Measurements from ENCODE around the gene INO80B.
"Not testable (repeated sequence)": the region's sequence is repeated elsewhere in the genome, so short reads cannot be mapped to it uniquely, and the experiment has no call there.

INO80B gene

DNA sequence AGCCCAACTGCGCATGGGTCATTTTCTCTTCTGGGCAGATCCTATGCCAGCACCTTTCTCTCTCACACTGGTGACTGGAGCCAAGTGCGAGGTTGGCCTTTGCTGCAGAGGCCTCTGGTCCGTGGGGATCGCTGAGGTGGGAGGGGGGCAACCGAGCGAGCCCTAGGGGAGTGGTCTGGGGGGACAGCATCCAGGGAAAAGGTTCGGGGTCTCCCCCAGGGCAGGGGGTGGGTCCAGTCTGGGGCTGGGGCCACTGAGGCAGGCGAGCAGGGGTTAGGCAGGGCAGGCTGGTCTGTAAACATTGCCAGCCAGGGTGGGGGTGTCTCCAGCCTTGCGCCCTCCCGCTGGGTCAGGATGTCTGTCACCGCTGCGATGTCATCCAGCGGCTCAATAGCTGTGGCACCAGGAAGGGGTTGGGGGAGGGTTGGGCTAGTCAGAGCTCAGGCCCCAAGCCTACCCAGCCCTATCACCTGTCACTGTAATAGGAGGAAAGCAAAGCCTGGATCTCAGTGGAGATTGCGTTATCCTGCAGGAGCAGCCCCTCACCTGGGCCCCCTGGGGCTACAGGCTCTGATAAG, 28.6 kb upstream of the INO80B start:
- no peak for DNase-seq

DNA sequence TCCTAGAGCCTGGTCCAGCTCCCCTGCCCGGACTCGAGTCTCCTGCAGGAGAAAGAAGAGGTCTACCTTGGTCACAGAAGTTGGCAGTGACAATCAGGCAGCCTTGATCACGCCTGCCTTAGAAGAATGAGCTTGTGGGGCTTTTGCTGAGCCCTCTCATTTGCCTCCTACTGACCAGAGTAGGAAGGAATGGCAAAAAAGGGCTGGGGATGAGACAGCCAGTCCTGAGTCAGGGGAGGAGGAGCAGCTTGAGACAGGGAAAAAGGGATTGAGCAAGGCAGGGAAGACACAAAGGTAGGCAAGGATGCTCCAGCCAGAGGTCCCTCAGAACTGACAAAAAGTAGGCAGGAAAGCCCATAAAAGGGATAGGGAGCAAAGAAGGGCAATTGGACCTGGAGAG, 27.3 kb upstream of the INO80B start:
- DNase-seq: no peak

DNA sequence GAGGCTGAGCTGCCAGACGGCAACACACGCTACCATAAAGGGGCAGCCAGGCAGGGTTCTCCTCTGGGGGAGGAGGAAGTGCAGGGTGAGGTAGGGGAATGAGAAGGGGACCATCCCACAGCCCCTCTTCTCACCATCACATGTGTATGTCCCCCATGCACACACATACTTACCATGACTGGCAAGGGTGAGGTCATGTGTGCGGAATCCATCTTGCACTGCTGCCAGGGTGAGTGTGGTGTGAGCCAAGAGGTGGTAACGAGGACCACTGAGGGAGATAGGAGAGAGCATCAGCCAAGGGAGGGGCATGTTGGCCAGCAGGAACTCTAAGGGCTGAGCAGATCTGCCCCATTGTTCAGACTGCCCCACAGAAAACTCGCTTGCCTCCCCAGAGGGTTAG, 26.2 kb upstream of the INO80B start:
- DNase-seq: no peak

DNA sequence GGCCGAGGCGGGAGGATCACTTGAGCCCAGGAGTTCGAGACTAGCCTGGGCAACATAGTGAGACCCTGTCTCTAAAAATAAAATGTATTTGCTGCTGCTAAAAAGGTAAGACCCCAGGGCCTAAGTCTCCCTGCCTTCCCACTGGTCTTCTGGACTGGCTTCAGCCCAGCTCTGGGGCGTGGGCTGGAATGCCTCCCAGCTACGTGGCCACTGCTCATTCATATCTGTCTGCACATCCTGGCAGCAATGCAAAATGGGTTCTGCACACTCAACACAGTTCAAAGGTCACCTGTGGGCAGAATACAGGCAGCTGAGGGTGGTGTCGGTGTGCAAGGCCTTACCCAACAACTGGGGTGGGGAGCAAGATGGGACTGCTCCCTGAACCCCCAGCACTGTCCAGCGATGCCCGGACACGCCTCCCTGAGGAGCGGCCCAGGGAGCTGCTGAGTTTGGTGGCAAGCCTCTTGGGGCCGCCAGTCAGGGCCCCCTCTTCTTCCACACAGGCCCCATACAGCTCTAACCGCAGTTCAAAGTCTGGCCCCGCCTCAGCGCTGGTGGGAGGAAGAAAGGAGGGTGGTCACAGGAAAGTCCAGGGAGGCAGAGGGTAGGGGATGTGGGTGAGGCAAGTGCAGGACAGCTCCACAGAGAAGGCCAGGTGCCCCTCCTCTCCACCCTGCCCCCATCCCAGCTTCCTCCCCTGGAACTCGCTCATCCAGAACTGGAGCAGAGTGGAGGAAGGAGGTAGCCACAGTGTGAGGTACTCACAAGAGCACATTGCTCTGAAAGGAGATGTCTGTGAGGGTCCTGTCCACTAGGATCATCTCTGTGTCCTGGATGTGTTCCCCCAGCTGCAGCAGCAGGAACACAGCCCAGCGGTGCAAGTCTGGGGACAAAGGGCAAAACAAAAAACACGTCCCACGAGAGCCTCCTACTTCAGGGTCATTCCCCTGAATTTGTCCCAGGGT, 25.1 kb upstream of the INO80B start:
- DNase-seq: no peak

DNA sequence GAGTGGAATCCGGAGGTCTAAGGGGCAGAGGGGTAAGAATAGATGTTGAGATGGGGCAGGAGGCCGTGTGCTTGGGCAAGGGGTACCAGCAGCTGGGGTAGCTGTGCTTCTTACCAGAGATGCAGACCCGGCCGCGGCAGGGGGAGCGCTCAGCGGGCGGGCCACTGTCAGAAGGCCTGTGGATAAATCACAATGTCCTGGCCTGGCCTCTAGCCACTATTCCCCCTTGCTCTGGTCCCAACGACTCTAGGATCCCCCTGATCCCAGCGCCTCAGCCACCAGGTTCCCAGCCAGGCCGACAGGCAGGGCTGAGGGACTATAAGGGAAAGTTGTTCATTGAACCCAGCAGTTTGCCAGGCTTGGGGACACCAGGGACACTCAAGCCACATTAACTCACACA, 24.4 kb upstream of the INO80B start:
- DNase-seq: no peak

DNA sequence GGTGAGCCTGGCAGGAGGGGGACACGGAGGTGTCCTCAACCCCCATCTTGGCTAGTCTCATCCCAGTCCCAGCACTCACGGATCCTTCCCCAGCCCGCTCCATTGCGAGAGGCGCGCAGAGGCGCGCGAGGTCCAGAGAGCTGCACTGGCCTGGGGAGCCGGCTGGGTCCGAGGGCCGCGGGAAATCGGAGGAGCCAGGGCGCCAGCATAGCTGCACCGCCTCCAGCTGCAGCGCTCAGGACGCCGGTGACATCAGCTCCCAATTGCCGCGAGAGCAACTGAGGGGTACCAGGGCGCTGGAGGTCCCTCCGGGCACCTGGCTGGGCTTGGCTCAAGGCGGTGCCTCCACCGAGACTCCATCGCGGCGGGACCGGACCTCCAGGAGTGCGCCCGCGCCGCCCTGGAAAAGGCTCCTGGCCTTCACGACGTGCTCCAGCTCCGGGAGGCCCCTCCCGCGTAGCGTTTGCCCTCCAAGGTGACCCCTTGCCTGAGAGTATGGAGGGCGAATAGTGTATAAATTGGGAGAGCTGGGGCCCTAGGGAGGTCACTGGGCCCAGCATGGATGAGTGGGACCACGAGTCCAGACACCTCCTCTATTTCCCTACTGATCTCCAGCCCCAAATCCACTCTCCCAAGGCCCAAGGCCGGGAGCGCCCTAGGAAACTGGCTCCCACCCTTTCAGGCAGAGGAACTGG, 18.6 kb upstream of the INO80B start:
- DNase-seq: no peak

DNA sequence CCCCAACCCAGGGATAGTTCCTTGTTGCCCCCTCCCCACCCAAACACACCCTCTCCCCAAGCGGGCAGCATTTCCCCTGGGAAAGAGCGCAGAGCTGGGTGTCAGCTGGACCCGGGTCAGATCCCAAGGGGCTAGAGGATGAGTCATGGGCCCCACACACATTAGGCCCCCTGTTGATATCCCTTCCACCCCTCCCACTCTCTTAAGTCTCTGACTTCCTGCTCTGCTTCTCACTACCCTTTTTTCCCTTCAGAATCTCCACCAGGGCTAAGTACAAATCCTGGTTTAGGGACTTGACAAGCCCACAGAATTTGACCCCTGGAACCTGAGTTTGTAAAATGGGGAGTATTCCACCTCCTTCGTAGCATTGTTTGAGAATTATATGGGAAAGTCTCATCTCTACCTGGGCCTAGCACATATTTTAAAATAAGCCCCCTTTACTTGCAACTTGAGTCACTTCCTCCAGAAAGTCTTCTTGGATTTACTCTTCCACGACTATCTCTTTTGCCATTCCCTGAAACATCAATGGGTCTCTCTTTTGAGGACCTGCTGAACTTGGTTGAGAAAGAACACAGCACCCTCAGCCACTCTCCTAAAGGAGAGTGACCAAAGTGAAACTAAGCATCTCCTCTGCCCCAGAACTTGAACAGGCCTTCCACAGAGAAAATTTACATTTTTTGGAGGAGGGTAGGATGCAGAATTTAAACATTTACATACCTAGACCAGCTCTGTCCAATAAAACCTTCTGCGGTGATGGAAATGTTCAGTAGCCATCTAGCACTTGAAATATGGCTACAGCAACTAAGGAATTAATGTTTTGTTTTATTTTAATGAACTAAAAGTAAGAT, 17.8 kb upstream of the INO80B start:
- no peak for DNase-seq

DNA sequence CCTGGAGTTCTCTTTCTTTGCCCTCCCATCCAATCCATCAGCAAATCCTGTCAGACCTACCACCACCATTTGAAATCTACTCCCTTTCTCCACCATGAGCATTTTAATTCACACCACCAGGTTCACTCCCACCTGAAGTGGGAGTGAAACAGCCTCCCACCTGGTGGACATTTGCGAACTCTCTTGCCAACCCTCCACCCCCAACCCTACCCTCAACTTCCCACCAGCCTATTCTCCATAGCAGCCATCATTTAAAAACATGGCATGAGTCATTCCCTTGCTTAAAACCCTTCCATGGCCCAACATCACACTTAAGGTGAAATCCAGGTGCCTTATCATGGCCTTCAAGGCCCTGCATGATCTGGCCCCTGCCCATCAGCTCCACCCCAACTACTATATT, 16.6 kb upstream of the INO80B start:
- no peak for DNase-seq

DNA sequence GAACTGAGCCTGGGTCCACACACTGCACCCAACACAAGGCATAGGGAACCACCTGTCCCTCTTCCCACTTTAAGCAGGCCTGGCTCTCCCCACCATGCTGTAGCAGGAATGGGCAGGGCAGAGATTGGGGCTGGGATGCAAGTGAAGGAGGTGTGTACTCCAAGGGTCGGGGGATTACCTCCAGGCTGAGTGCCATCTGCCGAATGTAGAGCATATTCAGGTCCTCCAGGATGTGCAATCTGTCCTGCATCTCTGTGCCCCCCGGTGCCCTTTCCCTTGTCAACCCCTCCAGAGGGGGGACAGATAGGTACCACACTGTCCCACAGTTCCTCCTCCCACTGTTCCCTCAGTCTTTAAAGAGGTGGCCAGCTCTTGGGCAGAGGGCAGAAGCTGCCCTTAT, 15.5 kb upstream of the INO80B start:
- no peak for DNase-seq

DNA sequence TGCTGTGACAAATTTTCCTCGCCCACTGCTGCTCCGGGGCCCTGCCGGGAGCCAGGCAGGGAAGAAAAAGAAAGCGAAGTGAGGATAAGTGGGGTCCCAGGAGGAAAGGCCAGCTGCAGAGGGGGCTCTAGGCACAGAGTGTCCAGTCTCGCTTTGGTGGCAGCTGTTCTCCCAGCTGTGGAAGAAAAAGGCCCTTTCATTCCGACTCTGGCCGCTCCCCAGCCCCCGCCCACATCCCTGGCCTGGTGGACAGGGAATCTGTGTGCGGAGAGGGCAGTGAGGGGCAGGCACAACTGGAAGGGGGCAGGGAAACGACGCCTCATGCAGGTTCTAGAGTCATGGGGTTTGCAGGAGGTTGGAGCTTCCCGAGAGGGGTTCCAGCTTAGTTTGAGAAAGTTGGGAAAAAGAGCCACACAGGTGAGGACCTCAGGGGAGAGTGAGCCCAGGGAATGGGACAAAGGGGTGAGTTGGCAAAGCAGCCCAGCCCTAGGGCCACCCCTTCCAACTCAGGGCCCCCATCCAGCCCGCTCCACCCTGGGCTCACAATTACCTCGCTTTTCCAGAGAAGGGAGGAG, 15.0 kb upstream of the INO80B start:
- no peak for DNase-seq

DNA sequence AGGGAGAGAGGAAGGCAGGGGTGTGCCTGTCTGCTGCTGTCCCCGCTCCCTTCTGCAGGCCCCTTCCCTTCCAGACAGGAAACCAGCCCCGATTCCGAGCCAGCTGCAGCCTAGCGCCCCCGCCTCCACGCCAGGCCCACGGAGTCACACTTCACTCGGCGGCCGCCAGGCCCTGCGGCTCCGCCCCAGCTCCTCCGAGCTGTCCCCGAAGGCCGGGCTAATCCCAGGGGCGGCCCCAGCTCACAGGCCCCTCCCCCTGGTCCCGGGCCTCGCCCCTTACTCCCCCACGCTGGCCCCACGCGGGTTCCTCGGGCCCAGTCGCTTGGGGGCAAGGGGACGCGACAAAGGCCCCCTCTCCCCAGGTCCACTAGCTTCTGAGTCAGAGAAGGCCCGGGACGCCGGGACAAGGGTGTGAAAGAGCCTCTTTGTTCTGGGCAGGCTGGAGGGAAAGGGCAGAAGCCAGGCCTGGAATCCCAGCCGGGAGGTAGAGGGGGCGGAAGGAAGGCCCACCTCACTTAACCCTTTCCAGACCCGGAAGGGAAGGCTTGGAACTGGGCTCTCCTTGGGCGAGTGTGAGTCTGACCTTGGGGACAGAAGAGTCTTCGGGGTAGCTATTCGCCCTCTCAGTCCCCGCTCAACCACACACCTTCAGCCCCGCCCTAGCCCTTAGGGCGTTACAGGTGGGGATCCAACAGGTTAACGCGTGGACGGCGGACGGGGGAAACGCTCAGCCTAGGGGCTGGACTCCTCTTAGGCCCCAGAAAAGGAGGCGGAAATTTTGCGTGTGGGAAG, 14.3 kb upstream of the INO80B start:
- DNase-seq: peak; percentile 48

DNA sequence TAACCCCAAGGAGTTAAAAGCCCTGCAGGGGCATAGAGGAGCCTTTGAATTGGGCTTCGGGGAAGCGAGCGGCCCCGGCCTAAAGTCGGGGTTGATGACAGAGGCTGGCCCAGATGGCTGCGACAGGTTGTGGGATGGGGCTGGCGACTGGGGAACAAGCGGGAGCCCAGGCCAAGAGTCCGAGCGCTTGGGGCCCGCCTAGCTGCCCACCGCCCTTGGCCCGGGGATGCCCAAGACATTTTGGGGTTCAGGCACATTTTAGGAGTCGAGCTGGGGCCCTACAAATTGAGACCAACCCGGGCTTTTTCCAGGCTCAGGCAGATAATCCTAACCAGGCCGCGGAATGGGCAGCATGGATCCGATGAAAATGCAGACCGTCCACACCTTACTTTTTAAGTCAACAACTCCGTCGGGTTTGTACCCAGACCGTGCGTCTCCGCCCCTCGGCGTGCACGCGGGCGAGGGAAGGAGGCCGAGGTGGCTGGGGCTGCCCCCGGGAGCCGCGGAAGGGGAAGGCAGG, 13.7 kb upstream of the INO80B start:
- no peak for DNase-seq

DNA sequence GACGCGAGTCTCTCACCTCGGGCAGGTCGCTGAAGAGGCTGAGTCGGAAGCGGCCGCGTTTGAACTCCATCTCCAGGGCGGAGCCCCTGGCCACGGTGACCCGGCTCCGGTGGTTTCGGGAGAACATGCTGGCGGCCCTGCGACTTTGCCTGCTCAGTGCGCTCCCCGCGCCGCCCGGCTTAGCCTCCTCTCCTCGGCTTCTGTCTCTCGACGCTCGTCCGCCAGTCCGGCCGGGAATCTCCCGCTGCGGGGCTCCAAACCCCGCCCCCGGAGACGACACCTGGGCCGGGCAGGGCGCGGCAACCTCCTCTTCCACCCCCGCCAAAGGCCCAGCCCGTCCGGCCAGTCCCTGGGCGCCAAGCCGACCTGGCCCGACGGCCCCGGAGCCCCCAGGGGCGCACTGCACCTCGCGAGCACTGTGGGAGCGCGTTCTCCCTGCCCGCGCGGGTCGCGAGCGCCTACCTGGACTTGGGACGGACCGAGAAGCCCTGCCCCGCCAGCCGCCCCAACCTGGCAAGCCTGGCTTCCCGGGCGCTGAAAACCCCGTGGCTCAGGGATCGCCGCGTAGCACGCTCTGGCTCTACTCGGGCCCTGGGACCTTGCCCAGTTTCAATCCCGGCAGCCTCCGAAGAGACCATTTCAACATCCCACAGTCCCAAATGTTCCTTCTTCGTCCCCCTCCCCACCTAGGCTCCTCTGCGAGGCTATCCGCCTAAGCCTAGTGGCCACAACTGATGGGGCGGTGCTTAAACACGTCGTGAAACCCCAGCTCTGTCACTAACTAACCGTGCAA, 13.0 kb upstream of the INO80B start, which contains the start of gene RTKN:
Gene RTKN (minus strand): TSS at position 248 of the 793 bp plus-strand sequence. CDS start 121 bp downstream, at position 127.
- DNase-seq: no peak

DNA sequence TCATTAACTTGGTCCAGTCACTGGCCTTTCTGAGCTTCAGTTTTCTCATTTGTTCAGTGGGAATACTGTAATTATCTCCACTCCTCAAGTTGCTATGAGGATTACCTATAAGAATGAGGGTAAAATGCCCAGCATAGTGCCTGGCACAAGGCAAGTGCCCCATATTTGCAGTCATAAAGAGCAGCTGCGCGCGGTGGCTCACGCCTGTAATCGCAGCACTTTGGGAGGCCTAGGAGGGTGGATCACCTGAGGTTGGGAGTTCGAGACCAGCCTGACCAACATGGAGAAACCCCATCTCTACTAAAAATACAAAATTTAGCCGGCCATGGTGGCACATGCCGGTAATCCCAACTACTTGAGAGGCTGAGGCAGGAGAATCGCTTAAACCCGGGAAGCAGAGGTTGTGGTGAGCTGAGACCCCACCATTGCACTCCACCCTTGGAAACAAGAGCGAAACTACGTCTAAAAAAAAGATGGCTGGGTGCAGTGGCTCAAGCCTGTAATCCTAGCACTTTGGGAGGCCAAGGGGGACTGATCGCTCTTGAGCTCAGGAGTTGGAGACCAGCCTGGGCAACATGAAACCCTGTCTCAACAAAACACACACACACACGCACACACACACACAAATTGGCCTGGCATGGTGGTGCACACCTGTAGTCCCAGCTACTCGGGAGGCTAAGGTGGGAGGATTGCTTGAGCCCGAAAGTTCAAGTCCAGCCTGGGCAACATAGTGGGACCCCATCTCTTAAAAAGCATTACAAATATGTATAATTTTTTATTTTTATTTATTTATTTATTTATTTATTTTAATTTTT, 12.2 kb upstream of the INO80B start:
- not testable (repeated sequence) for DNase-seq

DNA sequence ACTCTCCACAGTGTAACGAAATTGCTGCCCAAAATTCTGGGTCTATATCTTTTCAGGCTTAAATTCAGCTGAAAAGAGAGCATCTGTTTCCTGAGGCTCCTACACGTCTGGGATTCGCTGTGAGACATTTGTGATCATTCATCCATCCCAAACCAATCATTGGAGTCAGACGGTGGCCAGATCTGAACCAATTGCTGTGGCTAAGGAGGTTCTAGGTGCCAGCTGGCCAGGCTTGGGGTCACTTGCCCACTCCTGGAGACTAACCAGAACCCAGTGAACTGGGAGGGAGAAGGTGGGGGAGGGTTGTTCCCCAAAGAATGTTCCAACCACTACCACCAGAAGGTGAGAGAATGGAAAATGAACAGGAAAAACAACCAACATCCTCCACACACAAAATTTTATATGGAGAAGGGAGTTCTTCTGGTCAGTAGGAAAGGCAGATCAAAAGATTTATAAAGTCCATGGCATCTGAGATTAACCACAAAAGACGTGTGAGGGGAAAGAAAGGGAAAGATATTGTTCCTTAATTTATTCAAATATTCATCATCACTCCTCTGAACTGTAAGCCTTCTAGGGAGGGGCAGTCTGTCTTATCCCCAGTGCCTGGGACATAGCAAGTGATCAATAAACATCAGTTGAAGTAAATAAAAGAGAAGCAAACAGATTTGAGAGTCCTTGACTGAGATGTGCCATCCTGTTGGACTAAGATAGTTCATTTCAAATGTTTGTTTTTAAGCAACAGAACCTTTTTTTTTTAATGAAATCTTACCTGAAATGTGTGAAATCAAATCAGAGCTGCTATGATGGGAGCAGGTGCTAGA, 10.2 kb upstream of the INO80B start:
- no peak for DNase-seq

DNA sequence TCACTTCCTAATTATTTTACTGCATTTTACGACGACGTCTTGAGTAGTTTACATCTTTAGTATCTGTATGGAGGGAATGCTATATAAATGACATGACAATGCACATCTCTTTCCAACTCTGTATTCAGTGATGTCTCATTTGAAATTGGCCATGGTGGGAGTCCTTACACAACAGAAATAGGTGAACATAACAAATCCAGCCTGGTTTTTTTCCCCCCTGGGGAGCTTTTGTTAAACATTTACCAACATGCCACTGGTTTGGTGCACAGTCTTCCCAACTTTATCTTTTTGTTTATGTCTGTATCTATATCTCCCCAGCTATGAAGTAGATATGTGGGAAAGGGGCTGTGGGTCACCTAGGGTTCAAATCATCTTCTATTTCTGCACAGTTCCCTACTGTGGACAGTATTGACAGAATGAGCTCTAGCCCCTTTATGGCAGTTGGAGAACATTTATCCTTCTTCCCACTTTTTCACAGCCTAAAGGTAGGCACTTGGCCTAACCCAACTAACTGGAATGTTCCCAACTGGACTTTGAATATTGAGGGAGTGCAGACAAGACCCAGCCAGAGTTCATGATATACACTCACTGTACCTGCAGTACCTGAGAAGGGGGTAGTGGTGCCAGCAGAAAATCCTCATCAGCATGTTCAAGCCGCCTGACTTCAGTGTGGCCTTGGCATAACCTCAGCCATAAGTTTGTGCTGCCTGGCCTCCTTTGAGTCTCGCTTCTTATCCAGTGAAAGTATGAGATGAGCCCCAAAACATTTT, 7.5 kb upstream of the INO80B start:
- no peak for DNase-seq

DNA sequence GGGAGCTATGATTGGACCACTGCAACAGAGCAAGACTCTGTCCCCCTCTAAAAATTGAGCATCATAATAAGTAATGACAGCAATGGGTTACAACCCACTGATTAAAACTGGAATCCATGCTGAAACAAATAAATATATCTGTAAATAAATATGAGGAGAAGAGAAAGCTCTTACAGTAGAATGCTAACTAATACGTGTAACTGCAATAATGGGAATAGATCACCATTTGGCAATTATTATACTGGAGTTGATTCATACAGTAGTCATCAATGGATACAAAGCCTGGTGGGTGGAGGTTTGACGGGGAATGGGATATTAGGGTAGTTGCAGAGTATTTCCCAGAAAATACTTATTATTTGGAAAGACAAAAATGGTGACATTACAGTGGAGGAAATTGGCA, 6.1 kb upstream of the INO80B start:
- DNase-seq: no peak
